ENCODE data around the gene HMOX1. TPM values are rescaled to one million over a fixed set of nuclear protein-coding genes. Genes with fewer than 3 reads are reported as not detected.

HMOX1 gene
- total RNA-seq, 6 experiments from 2014 or later: 15.7 to 255 (median 47.2) TPM

DNA sequence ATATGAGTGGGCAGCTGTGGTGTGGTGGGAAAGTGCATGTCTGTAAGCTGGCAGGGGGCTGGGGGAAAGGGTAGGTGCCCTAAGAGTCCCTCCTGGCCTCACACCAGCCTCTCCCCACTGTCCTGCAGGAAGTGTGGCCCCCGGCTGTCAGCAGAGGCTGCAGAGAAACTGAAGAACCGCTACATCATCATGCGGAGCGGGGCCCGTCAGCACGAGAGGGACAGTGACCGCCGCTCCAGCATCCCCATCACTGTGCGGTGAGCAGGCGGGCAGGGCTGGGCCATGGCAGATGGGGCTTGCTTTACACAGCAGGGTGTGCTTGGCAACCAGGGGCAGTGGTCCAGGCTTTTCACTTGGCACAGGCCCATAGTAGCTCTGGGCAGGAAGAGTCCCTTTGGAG, 38.9 kb downstream of the HMOX1 start:
- Histone ChIP-seq H3K4me1 (peaks cover 0 to 5% (median 0%) of the 10 kb centered on the region in 4 donors), H3K27me3 (no peaks in the 10 kb centered on the region), H3K27ac (no peak overlapping the region), H3K9me3 (no peaks in the 10 kb centered on the region), H3K4me3 (no peak overlapping the region), H3K36me3 (peaks cover 0 to 28% (median 3%) of the 10 kb centered on the region in 4 donors)
- no peak for ATAC-seq
- intact Hi-C loops (cut with DNase I): loop anchor here in 1 of 2 donors (10.0 kb wide), 1 partner anchor 65 kb away; no protein-coding TSS in a partner anchor
- TF ChIP-seq POLR2A (IDR thresholded peaks at IDR 0.05) (no peak), CTCF (IDR thresholded peaks at IDR 0.05) (no peak)
- WGBS (ENCODE audit: insufficient coverage, low coverage, low lambda C conversion rate, missing lambda C conversion rate): no CpG with 5 or more reads among the region's 10 CpGs
- DNase-seq: no peak

DNA sequence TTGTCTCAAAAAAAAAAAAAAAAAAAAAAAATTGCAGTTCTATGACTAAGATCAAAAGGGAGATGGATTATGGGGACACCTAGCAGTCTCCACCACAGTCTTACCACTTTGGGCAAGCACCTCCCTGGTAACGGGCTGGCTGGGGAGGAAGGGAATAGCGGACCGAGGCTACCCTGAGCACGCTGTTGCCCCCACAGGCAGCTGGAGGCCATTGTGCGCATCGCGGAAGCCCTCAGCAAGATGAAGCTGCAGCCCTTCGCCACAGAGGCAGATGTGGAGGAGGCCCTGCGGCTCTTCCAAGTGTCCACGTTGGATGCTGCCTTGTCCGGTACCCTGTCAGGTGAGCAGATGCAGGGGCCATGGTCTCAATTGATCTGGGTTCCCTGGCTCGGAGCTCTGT, 40.2 kb downstream of the HMOX1 start:
- H3K27ac ChIP-seq: no peak overlapping the region
- ATAC-seq (no peak), DNase-seq (no peak)
- H3K36me3 ChIP-seq: peaks cover 0 to 28% (median 1%) of the 10 kb centered on the region in 4 donors
- no peaks in the 10 kb centered on the region for H3K9me3 ChIP-seq
- WGBS (ENCODE audit: insufficient coverage, low coverage, low lambda C conversion rate, missing lambda C conversion rate): no CpG with 5 or more reads among the region's 12 CpGs
- H3K4me1 ChIP-seq: peaks cover 0 to 5% (median 0%) of the 10 kb centered on the region in 4 donors
- no peak for TF ChIP-seq CTCF (IDR thresholded peaks at IDR 0.05)
- no peak for TF ChIP-seq POLR2A (IDR thresholded peaks at IDR 0.05)
- intact Hi-C loops (cut with DNase I): no loop called here
- H3K4me3 ChIP-seq: no peak overlapping the region
- H3K27me3 ChIP-seq: no peaks in the 10 kb centered on the region

DNA sequence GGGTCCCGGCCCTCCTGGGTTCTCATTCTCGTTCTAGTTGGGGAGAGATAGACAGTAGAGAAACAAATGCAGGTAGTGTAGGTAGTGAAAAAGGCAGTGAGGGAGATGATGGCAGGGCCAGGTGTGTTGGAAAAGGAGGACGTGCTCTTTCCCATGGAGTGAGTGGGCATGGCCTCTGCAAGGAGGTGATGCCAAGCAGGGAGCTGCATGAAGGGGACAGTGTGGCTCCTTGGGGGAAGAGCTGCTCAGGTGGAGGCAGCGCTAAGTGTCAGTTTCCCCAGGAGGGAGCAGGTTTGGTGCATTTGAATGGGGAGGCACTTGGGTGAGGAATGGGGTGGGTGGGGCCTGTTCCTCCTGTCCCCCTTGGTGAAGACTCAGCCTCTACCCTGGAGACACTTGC, 41.2 kb downstream of the HMOX1 start:
- Histone ChIP-seq H3K36me3 (peaks cover 0 to 28% (median under 1%) of the 10 kb centered on the region in 4 donors), H3K27ac (no peak overlapping the region), H3K4me3 (no peak overlapping the region), H3K4me1 (peaks cover 0 to 5% (median 0%) of the 10 kb centered on the region in 4 donors), H3K27me3 (no peaks in the 10 kb centered on the region), H3K9me3 (no peaks in the 10 kb centered on the region)
- intact Hi-C loops (cut with DNase I): no loop called here
- TF ChIP-seq CTCF (IDR thresholded peaks at IDR 0.05): no peak
- no peak for TF ChIP-seq POLR2A (IDR thresholded peaks at IDR 0.05)
- no peak for DNase-seq
- 100% methylated on average over 2 of the region's 4 CpGs for WGBS (ENCODE audit: insufficient coverage, low coverage, low lambda C conversion rate, missing lambda C conversion rate)
- no peak for ATAC-seq

GRCh38 chr22:35422936-35423335, 42.0 kb downstream of the HMOX1 start:
- intact Hi-C loops (cut with DNase I): no loop called here
- DNase-seq: no peak
- H3K4me3 ChIP-seq: no peak overlapping the region
- no peaks in the 10 kb centered on the region for H3K9me3 ChIP-seq
- no peak for TF ChIP-seq POLR2A (IDR thresholded peaks at IDR 0.05)
- no peak for TF ChIP-seq CTCF (IDR thresholded peaks at IDR 0.05)
- ATAC-seq: no peak
- no peak overlapping the region for H3K27ac ChIP-seq
- peaks cover 0 to 4% (median 0%) of the 10 kb centered on the region in 4 donors for H3K4me1 ChIP-seq
- H3K27me3 ChIP-seq: no peaks in the 10 kb centered on the region
- WGBS (ENCODE audit: insufficient coverage, low coverage, low lambda C conversion rate, missing lambda C conversion rate): 90% methylated on average over 2 of the region's 9 CpGs
- H3K36me3 ChIP-seq: peaks cover 0 to 27% (median under 1%) of the 10 kb centered on the region in 4 donors

GRCh38 chr22:35424081-35424480, 43.2 kb downstream of the HMOX1 start:
- H3K4me1 ChIP-seq: no peaks in the 10 kb centered on the region
- H3K27me3 ChIP-seq: no peaks in the 10 kb centered on the region
- 92% methylated on average over 4 of the region's 26 CpGs for WGBS (ENCODE audit: insufficient coverage, low coverage, low lambda C conversion rate, missing lambda C conversion rate)
- ATAC-seq (no peak), DNase-seq (no peak)
- H3K36me3 ChIP-seq: peaks cover 0 to 22% (median under 1%) of the 10 kb centered on the region in 4 donors
- H3K27ac ChIP-seq: no peak overlapping the region
- intact Hi-C loops (cut with DNase I): no loop called here
- TF ChIP-seq POLR2A (IDR thresholded peaks at IDR 0.05) (no peak), CTCF (IDR thresholded peaks at IDR 0.05) (no peak)
- no peak overlapping the region for H3K4me3 ChIP-seq
- no peaks in the 10 kb centered on the region for H3K9me3 ChIP-seq
